Measurements from ENCODE around the gene MEN1. TPM values are rescaled to one million over a fixed set of nuclear protein-coding genes. Genes with fewer than 3 reads are reported as not detected.
"Not testable (repeated sequence)": the region's sequence is repeated elsewhere in the genome, so short reads cannot be mapped to it uniquely, and the experiment has no call there.

The MEN1 gene
- total RNA-seq, 4 donors from 2014 or later, result 3.8 to 26.2 (median 14.9) TPM

DNA sequence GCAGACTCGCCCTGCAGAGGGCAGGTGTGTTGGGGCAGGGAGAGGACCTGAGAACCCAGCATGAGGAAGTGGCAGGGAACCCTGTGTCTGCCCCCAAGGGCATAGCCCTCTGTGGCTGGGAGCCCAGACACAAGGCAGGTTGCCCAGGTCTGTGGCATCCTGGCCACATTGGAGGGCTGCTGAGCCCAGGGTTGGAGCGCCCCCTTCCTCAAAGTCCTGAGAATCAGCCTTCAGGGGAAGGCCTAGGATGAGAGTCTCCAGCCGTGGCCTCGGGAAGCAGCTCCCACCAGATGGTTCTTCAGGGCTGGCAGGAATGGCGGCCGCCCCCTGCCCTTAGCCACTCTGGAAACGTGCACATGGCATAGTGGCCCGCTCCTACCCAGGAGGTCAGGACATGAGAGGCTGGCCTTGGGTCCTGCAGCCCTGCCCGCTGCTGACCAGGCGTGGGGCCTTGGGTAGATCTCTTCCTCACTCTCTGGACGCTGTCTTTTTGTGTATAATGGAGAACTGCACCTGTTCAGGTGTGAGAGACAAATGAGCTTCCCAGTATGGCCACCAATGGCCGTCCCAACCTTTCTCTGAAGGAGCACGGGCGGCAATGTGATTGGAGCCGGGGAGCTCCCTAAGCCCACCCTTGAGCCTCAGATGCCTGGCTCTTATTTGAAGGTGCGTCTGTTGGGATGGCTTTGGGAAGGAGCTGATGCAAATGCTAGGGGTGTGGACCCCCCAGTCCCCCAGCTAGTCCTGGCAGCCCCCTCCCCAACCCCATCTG is 38.7 kb upstream of the MEN1 start:
- Histone ChIP-seq H3K27ac (no peak overlapping the region), H3K4me1 (peaks cover 3 to 5% of the 10 kb centered on the region in 2 donors), H3K9me3 (no peaks in the 10 kb centered on the region), H3K36me3 (no peaks in the 10 kb centered on the region), H3K4me3 (no peak overlapping the region), H3K27me3 (no peaks in the 10 kb centered on the region)
- DNase-seq, result no peak
- intact Hi-C loops (cut with DNase I; ENCODE audit: low total_unique reads), result no loop called here
- TF ChIP-seq POLR2A (IDR thresholded peaks at IDR 0.05), result no peak
- TF ChIP-seq, protein P1, sequence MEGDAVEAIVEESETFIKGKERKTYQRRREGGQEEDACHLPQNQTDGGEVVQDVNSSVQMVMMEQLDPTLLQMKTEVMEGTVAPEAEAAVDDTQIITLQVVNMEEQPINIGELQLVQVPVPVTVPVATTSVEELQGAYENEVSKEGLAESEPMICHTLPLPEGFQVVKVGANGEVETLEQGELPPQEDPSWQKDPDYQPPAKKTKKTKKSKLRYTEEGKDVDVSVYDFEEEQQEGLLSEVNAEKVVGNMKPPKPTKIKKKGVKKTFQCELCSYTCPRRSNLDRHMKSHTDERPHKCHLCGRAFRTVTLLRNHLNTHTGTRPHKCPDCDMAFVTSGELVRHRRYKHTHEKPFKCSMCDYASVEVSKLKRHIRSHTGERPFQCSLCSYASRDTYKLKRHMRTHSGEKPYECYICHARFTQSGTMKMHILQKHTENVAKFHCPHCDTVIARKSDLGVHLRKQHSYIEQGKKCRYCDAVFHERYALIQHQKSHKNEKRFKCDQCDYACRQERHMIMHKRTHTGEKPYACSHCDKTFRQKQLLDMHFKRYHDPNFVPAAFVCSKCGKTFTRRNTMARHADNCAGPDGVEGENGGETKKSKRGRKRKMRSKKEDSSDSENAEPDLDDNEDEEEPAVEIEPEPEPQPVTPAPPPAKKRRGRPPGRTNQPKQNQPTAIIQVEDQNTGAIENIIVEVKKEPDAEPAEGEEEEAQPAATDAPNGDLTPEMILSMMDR (IDR thresholded peaks at IDR 0.05), result no peak

DNA sequence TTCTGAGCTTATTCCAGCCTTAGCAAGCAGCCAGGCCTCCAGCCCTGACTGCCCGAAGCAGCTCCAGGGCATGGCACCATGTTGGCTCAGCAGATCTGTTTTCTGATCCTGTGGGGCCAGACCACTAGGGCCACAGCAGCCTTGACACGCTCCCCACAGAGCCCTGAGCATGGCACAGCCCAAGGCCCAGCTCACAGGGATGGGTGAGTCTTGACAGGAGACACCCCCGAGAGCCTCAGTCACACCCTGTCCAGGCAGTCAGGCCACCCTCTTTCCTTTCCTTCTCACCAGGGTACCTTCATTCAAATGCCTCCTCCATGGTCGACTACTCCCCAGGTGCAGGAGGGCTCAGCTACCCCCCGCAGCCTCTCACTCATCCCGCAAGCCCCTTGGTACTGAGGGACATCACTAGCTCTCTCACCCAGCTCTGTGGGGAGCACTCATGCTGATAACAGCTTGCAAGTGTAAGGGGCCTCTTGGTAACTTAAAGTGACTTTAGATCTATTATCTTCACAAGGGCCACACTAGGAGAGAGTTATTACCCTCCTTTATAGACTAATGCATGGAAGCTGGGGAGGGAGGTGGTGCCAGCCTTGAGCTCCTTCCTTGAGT is 38.0 kb upstream of the MEN1 start:
- Histone ChIP-seq H3K4me1 (peaks cover 3 to 5% of the 10 kb centered on the region in 2 donors), H3K9me3 (no peaks in the 10 kb centered on the region), H3K27me3 (no peaks in the 10 kb centered on the region), H3K27ac (no peak overlapping the region), H3K4me3 (no peak overlapping the region), H3K36me3 (no peaks in the 10 kb centered on the region)
- intact Hi-C loops (cut with DNase I; ENCODE audit: low total_unique reads), result no loop called here
- no peak for DNase-seq
- no peak for TF ChIP-seq POLR2A (IDR thresholded peaks at IDR 0.05)
- TF ChIP-seq, protein P1 (IDR thresholded peaks at IDR 0.05), result no peak

- H3K4me3 ChIP-seq, result no peak overlapping the region
- no peaks in the 10 kb centered on the region for H3K9me3 ChIP-seq
- intact Hi-C loops (cut with DNase I; ENCODE audit: low total_unique reads), result no loop called here
- TF ChIP-seq POLR2A (IDR thresholded peaks at IDR 0.05), result no peak
- TF ChIP-seq, protein P1 (IDR thresholded peaks at IDR 0.05), result peak; percentile 96 to 99 (median 98)
- no peaks in the 10 kb centered on the region for H3K36me3 ChIP-seq
- H3K27me3 ChIP-seq, result no peaks in the 10 kb centered on the region
- no peak overlapping the region for H3K27ac ChIP-seq
- peaks cover 3 to 5% of the 10 kb centered on the region in 2 donors for H3K4me1 ChIP-seq
- peak; percentile 90 to 92 for DNase-seq
Measured at GRCh38 chr11:64846998-64847666, 36.8 kb upstream of the MEN1 start.

- not testable (repeated sequence) for H3K4me3 ChIP-seq, H3K27ac ChIP-seq, DNase-seq, H3K27me3 ChIP-seq, H3K36me3 ChIP-seq, H3K4me1 ChIP-seq, H3K9me3 ChIP-seq
- intact Hi-C loops (cut with DNase I; ENCODE audit: low total_unique reads), result loop anchor here (2.0 kb wide), 1 partner anchor 43 kb away; no protein-coding TSS in a partner anchor
Measured at GRCh38 chr11:64845776-64846129, 35.4 kb upstream of the MEN1 start.

- intact Hi-C loops (cut with DNase I; ENCODE audit: low total_unique reads), result loop anchor here (2.0 kb wide), 1 partner anchor 44 kb away; no protein-coding TSS in a partner anchor
- Histone ChIP-seq H3K27ac (no peak overlapping the region), H3K9me3 (no peaks in the 10 kb centered on the region), H3K36me3 (no peaks in the 10 kb centered on the region), H3K4me3 (peak overlapping the region in 1 of 2 donors; percentile 4), H3K27me3 (no peaks in the 10 kb centered on the region), H3K4me1 (peaks cover 3 to 5% of the 10 kb centered on the region in 2 donors)
- TF ChIP-seq POLR2A (IDR thresholded peaks at IDR 0.05), result no peak
- TF ChIP-seq, protein P1 (IDR thresholded peaks at IDR 0.05), result no peak
- DNase-seq, result no peak
Measured at GRCh38 chr11:64845129-64845775, 34.9 kb upstream of the MEN1 start.
